Measurements from ENCODE around the gene EIF4G3.
"Not testable (repeated sequence)": the region's sequence is repeated elsewhere in the genome, so short reads cannot be mapped to it uniquely, and the experiment has no call there.

The EIF4G3 gene

GRCh38 chr1:21174230-21174629, 2.5 kb downstream of the EIF4G3 start:
- no peaks in the 10 kb centered on the region for H4K20me1 ChIP-seq (ENCODE audit: insufficient read depth, low read length)
- H3K36me3 ChIP-seq (ENCODE audit: insufficient read depth, low read length) = peaks cover 12% of the 10 kb centered on the region; the same call in 1 of the 2 replicates
- H2AFZ ChIP-seq (ENCODE audit: low read length) = no peak overlapping the region
- no peak for TF ChIP-seq EZH2 (IDR thresholded peaks at IDR 0.05; ENCODE audit: borderline replicate concordance, low read length)
- no peak for TF ChIP-seq CTCF (IDR thresholded peaks at IDR 0.05; ENCODE audit: low read length)
- H3K4me1 ChIP-seq (ENCODE audit: insufficient read depth, low read length, severe bottlenecking) = peaks cover 34% of the 10 kb centered on the region
- no peaks in the 10 kb centered on the region for H3F3A ChIP-seq (ENCODE audit: insufficient read depth, low read length)
- H3K27me3 ChIP-seq (ENCODE audit: insufficient read depth, low read length) = no peaks in the 10 kb centered on the region
- H3K9ac ChIP-seq (ENCODE audit: low read length) = peak overlapping the region; percentile 87; the same call in 1 of the 2 replicates
- no peaks in the 10 kb centered on the region for H3K9me2 ChIP-seq (ENCODE audit: low read depth, low read length)
- H3K27ac ChIP-seq (ENCODE audit: low read depth, low read length, poor library complexity, severe bottlenecking) = peak overlapping the region; percentile 46
- H3K4me2 ChIP-seq (ENCODE audit: low read length) = peak overlapping the region; percentile 95
- peaks cover 48% of the 10 kb centered on the region for H3K79me2 ChIP-seq (ENCODE audit: insufficient read depth, low read length)
- peak overlapping the region; percentile 96 for H3K4me3 ChIP-seq (ENCODE audit: low read depth, low read length, poor library complexity, severe bottlenecking)
- H3K9me3 ChIP-seq (ENCODE audit: low read length) = no peaks in the 10 kb centered on the region

GRCh38 chr1:21173096-21173495, 3.6 kb downstream of the EIF4G3 start:
- not testable (repeated sequence) for H3K9me3 ChIP-seq (ENCODE audit: low read length); H2AFZ ChIP-seq (ENCODE audit: low read length); H3K4me3 ChIP-seq (ENCODE audit: low read depth, low read length, poor library complexity, severe bottlenecking); H3K27ac ChIP-seq (ENCODE audit: low read depth, low read length, poor library complexity, severe bottlenecking); H3K9ac ChIP-seq (ENCODE audit: low read length); H3K4me2 ChIP-seq (ENCODE audit: low read length); H3F3A ChIP-seq (ENCODE audit: insufficient read depth, low read length); H3K27me3 ChIP-seq (ENCODE audit: insufficient read depth, low read length); H3K9me2 ChIP-seq (ENCODE audit: low read depth, low read length); H4K20me1 ChIP-seq (ENCODE audit: insufficient read depth, low read length)
- Histone ChIP-seq H3K36me3 (ENCODE audit: insufficient read depth, low read length) (peaks cover 20% of the 10 kb centered on the region), H3K79me2 (ENCODE audit: insufficient read depth, low read length) (peaks cover 53% of the 10 kb centered on the region), H3K4me1 (ENCODE audit: insufficient read depth, low read length, severe bottlenecking) (peaks cover 34% of the 10 kb centered on the region)

- not testable (repeated sequence) for H3K27me3 ChIP-seq (ENCODE audit: insufficient read depth, low read length); H4K20me1 ChIP-seq (ENCODE audit: insufficient read depth, low read length); H3K4me2 ChIP-seq (ENCODE audit: low read length); H3K9ac ChIP-seq (ENCODE audit: low read length); H3K9me2 ChIP-seq (ENCODE audit: low read depth, low read length); H3F3A ChIP-seq (ENCODE audit: insufficient read depth, low read length); H3K27ac ChIP-seq (ENCODE audit: low read depth, low read length, poor library complexity, severe bottlenecking); H3K9me3 ChIP-seq (ENCODE audit: low read length); H3K4me3 ChIP-seq (ENCODE audit: low read depth, low read length, poor library complexity, severe bottlenecking); H2AFZ ChIP-seq (ENCODE audit: low read length)
- Histone ChIP-seq H3K36me3 (ENCODE audit: insufficient read depth, low read length) (peaks cover 39% of the 10 kb centered on the region), H3K4me1 (ENCODE audit: insufficient read depth, low read length, severe bottlenecking) (peaks cover 29% of the 10 kb centered on the region), H3K79me2 (ENCODE audit: insufficient read depth, low read length) (peaks cover 54% of the 10 kb centered on the region)
Measured at GRCh38 chr1:21170837-21171236, 5.9 kb downstream of the EIF4G3 start.

- Histone ChIP-seq H3K9me3 (ENCODE audit: low read length) (no peaks in the 10 kb centered on the region), H3K27ac (ENCODE audit: low read depth, low read length, poor library complexity, severe bottlenecking) (no peak overlapping the region), H3K4me3 (ENCODE audit: low read depth, low read length, poor library complexity, severe bottlenecking) (no peak overlapping the region), H3K36me3 (ENCODE audit: insufficient read depth, low read length) (peaks cover 54% of the 10 kb centered on the region), H3F3A (ENCODE audit: insufficient read depth, low read length) (no peaks in the 10 kb centered on the region), H3K9me2 (ENCODE audit: low read depth, low read length) (no peaks in the 10 kb centered on the region), H2AFZ (ENCODE audit: low read length) (no peak overlapping the region), H3K79me2 (ENCODE audit: insufficient read depth, low read length) (peaks cover 44% of the 10 kb centered on the region), H3K4me2 (ENCODE audit: low read length) (no peak overlapping the region), H4K20me1 (ENCODE audit: insufficient read depth, low read length) (no peaks in the 10 kb centered on the region), H3K9ac (ENCODE audit: low read length) (no peak overlapping the region), H3K27me3 (ENCODE audit: insufficient read depth, low read length) (no peaks in the 10 kb centered on the region), H3K4me1 (ENCODE audit: insufficient read depth, low read length, severe bottlenecking) (peaks cover 9% of the 10 kb centered on the region)
- TF ChIP-seq CTCF (IDR thresholded peaks at IDR 0.05; ENCODE audit: low read length) (no peak), EZH2 (IDR thresholded peaks at IDR 0.05; ENCODE audit: borderline replicate concordance, low read length) (no peak)
Measured at GRCh38 chr1:21168444-21168843, 8.3 kb downstream of the EIF4G3 start.

All from OCI-LY1 (cell line).